ENCODE measurements around the gene GPR35.

GPR35 gene

DNA sequence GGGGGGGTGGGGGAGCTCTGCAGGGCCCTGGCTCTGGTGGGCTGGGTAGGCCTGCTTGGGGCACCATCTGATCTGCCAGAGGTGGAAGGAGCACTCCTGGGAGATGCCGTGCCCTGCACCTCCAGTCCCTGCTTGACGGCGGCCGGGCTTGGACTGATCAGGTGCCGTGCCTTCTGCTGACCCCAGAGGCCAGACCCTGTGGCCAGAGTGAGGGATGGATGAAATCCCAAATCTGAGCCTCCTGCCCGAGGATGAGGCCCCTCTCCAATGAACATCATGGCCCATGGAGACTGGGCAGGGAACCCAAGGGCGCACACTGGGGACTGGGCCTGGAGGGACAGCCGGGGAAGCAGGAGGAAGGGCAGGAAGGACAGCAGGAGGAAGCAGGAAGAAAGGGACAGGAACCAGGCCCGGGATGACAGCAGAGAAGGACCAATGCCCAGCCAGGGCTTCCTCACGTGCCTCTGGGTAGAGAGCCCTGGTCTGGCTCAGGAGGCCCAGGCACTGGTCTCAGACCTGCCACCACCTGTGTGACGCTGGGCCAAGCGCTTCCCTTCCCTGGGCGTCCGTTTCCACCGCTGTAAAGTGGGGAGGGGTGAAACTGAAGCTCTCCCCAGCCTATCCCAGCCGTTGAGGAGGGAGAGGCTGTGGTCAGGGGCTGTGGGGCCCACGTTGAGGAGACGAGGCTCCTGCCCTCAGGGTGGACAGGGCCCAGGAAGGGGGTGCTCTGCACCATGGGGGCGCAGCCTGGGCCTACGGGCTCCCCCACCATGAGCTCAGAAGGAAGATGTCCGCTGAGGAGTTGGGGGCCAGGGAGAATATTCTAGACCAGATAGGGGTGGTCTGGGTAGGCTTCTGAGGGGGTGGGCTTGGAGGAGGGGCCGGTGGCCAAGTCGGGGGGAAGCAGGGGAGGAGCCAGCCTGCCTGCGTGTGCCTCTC, 1.0 kb upstream of the GPR35 start:
- no peak for DNase-seq

DNA sequence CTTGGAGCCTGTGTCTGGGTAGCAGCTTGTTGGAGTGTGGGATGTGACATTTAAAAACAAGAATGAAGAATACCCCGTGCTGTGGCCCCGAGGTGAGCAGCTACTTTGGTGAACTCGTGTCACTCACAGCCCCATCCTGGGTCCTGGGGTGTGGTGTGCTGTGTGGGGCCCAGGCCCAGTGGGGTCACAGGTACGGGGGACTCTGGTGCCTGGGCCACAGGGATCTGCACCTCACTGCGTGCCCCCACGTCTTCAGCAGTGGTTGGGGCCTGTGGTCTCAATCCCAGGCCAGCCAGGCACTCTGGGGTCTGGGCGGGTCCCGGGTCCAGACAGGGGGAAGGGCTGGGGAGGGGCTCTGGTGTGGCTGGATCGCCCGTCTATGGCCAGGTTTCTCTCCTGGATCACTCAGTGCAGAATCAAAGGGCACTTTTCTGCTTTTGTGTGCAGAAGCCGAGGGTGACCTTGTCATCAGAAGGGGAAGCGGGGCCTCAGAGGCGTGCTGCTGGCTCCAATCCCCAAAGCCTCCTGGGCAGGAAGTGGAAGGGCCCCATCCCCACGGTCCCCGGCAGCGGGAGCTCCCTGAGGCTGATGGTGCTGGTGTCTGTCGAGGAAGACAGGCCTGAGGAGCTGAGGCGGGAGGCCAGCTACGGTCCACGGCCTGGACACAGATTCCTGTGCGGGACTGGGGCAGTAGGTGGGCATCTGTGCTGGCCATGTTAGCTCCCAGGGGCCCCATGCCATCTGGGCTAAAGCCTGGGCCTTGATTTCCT, 1.4 kb downstream of the GPR35 start:
- DNase-seq: peak; percentile 25 to 47

DNA sequence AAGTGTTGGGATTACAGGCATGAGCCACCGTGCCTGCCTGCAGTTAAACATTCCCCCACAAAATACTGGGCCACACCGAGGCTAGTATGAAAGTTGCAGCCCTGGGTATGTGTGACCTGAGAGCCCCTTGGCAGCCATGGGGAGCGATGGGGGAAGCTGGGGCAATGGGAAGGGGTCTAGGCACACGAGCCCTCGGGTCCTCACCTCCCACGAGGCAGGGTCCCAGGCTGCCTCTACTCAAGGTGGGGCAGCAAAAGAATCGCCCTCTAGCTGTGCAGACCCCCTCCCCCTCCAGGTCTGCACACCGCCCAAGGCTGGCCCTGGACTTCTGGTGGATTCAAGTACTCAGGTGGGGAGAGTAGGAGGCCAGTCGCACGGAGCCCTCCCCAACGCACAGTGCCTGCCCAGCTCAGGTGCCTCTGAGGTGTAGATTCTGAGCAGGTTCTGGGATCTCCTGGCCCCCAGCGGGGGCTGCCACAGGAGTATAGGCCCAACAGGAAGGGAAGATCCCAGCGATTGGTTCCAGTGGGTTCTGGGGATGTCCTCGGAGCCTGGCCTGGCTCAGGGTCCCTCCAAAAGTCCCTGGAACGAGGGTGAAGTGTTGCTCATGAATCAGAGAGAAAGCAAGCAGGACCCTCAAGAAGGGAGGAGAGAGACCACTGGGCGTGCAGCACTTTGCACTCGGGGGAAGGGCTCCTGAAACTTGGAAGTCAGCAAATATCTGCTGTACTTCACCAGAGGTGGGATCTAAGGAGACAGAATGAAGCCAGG, 2.6 kb downstream of the GPR35 start:
- no peak for DNase-seq

DNA sequence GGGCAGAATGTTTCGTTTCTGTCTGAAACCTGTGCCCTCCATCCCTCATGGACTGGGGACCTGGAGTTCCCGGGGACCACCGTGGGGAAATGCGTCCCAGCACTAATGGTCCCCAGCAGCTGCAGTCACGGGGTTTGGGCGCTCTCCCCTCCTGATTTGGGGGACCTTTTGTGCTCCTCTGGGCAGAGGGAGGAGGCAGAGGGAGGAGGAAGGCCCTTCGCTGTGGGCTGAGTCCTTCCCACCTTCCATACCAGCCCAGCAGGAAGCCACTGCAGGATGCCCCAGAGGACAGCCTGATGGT, 3.2 kb downstream of the GPR35 start:
- no peak for DNase-seq

DNA sequence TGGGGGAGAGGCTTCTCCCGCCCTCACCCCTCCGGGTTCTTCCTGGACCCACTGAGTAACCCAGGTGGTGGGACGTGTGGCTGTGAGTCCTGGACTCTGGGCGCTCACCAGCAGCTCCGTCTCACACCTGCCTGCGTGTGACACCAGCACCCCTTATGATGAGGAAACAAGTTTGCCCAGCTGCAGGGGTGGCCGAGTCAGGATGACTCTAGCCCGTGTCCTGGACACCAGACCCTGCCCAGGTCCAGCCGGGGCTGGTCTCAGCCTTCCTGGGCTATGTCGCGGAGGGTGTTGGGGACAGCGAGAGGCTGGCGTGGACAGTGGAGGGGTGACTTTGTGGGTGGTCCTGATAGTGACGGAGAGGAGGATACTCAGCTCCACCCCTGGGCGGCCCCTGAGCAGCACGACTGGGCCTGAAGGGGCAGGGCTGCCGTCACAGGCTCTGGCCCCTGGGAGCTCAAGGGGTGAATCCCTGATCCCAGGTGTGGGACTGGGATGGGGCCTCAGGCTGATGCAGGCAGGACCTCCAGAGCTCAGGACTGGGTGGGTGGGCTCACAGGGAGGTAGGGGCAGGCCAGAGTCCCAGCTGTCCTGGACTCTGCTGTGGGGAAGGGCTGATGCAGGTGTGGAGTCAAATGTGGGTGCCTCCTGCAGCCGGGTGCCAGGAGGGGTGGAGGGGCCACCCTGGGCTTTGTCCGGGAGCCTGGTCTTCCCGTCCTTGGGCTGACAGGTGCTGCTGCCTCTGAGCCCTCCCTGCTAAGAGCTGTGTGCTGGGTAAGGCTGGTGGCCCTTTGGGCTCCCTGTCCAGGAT, 3.7 kb downstream of the GPR35 start:
- no peak for DNase-seq

DNA sequence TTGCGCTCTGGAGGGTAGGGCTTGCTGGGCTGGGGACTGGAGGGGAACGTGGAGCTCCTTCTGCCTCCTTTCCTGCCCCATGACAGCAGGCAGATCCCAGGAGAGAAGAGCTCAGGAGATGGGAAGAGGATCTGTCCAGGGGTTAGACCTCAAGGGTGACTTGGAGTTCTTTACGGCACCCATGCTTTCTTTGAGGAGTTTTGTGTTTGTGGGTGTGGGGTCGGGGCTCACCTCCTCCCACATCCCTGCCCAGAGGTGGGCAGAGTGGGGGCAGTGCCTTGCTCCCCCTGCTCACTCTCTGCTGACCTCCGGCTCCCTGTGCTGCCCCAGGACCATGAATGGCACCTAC, 4.3 kb downstream of the GPR35 start:
- no peak for DNase-seq

DNA sequence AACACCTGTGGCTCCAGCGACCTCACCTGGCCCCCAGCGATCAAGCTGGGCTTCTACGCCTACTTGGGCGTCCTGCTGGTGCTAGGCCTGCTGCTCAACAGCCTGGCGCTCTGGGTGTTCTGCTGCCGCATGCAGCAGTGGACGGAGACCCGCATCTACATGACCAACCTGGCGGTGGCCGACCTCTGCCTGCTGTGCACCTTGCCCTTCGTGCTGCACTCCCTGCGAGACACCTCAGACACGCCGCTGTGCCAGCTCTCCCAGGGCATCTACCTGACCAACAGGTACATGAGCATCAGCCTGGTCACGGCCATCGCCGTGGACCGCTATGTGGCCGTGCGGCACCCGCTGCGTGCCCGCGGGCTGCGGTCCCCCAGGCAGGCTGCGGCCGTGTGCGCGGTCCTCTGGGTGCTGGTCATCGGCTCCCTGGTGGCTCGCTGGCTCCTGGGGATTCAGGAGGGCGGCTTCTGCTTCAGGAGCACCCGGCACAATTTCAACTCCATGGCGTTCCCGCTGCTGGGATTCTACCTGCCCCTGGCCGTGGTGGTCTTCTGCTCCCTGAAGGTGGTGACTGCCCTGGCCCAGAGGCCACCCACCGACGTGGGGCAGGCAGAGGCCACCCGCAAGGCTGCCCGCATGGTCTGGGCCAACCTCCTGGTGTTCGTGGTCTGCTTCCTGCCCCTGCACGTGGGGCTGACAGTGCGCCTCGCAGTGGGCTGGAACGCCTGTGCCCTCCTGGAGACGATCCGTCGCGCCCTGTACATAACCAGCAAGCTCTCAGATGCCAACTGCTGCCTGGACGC, 4.9 kb downstream of the GPR35 start:
- DNase-seq: no peak

DNA sequence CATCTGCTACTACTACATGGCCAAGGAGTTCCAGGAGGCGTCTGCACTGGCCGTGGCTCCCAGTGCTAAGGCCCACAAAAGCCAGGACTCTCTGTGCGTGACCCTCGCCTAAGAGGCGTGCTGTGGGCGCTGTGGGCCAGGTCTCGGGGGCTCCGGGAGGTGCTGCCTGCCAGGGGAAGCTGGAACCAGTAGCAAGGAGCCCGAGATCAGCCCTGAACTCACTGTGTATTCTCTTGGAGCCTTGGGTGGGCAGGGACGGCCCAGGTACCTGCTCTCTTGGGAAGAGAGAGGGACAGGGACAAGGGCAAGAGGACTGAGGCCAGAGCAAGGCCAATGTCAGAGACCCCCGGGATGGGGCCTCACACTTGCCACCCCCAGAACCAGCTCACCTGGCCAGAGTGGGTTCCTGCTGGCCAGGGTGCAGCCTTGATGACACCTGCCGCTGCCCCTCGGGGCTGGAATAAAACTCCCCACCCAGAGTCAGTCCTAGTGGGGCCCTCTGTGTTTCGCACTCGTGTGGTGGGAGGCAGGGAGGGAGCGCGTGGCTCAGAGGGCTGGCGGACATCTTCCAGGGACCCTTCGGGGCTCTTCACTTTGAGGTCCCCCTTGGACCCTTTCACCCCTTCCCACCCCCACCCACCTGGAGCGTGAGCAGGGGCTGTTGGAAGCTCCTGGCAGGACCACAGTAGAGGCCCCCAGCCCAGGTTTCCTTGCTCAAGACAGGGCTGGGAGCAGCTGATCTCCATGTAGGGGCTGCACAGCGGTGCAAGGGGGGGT, 5.7 kb downstream of the GPR35 start:
- DNase-seq: no peak

DNA sequence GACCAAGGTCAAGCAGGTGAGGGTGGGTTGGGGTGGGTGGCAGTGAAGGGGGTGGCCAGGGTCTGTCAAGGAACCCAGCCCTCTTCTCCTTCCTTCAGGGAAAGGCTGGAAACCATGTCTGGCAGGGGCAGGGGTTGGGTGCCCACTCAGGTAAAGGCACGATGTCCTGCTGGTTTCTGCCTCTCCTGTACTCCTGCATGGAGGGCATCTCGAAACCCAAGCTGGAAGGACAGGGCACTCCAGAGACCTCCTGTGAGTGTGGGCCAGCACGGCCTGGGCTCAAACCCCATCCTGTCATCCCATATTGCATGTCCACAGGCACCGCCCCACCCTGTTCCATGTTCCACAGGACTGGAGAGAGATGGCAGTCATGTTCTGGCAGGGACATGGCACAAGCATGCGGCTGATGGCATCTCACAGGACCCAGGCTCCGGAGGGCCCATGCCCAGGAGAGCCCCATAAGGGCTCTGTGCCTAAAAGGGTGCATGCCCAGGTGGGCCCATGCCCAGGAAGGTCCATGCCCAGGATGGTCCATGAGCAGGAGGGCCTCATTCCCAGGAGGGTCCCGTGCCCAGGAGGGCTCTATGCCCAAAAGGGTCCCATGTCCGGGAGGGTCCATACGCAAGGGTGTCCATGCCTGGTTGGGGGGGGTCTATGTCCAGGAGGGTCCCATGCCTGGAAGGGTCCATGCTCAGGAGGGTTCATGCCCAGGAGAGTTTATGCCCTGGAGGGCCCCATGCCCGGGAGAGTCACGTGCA, 6.4 kb downstream of the GPR35 start:
- DNase-seq: no peak

DNA sequence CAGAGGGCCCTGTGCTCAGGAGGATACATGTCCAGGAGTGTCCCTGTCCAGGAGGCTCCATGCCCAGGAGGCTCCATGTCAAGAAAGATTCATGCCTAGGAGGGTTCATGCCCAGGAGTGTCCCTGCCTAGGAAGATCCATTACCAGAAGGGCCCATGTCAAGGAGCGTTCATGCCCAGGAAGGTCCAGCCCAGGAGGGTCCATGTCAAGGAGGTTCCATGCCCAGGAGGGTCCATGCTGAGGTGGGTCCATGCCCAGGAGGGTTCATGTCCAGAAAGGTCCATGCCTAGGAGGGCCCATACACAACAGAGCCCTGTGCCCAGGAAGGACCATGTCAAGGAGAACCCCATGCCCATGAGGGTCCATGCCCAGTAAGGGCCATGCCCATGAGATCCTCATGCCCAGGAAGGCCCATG, 7.0 kb downstream of the GPR35 start:
- DNase-seq: no peak

DNA sequence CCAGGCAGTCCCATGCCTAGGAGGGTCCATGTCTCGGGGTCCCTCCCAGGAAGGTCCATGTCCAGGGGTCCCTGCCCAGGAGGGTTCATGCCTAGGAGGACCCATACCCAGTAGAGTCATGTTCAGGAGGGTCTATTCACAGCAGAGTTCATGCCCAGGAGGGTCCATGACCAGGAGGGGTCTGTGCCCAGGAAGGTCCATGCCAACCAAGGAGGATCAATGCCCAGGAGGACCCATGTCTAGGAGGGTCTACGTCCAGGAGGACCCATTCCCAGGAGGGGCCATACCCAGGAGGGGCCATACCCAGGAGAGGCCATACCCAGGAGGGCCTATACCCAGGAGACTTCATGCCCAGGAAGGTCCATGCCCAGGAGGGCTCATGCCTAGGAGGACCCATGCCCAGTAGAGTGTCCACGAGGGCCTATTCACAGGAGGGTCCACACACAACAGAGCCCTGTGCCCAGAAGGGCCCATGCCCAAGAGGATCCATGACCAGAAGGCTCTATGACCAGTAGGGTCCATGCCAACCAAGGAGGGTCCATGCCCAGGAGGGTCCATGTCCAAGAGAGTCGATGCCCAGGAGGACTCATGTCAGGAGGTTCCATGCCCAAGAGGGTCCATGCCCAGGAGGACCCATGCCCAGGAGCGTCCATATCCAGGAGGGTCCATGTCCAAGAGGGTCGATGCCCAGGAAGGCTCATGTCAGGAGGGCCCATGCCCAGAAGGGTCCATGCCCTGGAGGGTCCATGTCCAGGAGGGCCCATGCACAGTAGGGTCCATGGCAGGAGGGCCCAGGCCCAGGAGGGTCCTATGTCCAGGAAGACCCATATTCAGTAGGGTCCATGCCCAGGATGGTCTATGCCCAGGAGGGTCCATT, 10.1 kb downstream of the GPR35 start:
- no peak for DNase-seq

DNA sequence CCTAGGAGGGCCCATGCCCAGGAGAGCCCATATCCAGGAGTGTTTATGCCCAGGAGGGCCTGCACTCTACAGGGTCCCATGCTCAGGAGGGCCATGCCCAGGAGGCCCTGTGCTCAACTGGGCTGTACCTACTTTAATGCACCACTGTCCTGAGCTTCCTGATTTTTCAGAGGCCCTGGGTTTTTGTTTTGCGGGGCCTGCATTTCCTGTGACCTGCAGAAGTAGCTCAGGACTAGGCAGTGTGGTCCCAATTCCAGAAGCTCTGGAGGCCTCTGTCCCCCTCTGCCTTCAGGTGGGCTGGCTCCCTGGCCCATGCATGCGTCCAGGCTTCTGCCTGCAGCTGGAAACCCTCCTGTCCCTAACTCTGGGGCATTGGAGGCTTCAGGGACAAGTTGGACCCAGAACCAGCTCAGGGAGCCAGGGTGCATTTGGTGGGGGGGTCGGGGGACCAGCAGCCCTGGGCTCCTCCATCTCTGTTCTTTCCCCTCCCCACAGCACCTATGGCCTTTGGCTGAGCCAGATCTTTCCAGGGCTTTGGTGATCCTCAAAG, 10.8 kb downstream of the GPR35 start:
- DNase-seq: no peak

DNA sequence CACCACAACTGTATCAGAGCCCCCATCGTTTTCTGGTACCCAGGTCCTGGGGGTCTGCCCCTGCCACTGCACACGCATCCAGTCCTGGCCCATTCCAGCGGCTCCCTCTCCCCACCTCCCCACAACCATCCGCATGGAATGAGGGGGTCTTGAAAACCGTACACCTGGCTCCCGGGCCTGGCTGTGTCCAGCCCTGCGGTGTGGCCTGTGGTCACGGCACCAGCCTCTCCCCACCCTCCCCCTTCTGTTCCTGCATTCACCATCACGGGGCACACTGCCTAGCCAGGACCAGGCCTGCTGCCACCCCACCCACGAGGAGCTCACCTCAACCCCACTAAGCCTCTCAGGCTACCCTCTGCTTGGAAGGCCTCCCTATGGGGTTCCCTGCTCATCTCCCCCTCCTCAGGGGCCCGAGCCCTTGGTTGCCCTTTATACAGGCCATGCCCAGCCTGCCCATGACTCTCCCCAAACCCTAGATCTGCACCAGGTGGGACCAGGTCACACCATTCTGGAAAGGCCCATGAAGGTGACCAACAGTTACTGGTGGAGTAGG, 11.4 kb downstream of the GPR35 start:
- DNase-seq: no peak

DNA sequence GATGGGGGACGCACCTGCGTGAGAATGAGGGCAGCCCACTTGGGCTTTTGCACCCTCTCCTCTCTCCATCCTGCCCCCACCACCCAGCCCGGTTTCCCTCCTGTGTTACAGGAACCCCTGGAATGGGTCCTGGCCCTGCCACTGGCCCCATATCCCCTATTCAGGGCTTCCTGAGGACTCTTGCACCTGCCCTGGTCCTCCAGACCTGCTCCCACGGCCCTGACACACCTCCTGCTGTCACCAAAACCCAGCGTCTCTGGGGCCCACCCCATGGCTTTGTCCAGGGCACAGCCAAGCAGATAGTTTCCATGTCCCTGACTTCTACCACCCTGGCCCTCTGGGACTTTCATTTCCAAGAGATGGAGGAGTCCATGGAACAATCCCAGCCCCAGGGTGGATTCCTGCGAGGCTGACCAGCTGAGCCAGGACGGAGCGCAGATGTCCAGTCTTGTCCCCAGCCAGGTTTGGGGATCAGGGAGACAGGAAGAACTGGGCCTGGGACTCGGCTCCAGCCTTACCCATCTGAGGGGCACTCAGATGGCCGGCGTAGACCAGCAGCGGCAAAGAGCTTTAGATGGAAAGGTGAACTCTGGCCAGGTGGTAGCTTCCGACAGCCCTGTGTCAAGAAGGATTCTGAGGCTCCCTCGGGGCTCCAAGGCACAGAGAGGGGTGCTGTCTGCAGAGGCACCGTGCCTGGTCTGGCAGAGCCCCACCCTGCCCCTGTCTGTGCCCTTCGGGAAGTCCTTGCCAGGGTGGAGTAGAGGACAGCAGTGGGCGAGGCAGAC, 12.0 kb downstream of the GPR35 start:
- DNase-seq: no peak

DNA sequence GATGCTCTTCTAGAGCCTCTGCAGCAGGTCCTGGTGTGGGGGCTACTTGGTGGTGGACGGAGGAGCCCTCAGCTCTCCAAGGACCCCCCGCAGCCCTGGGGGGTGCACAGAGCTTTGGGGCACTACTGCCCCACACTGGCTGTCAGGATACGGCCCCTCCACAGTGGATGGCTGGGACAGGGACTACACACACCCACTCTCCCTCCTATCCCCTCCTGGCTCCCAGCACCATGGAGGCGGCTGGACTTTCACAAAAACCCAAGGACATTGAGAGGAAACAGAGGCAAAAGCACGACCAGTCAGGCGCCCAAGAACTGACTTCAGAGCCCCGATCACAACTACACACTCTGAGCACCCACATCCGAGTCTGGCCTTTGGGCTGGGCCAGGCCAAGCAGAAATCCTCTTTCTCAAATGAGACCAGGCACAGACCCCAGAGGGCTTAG, 12.6 kb downstream of the GPR35 start:
- DNase-seq: no peak

DNA sequence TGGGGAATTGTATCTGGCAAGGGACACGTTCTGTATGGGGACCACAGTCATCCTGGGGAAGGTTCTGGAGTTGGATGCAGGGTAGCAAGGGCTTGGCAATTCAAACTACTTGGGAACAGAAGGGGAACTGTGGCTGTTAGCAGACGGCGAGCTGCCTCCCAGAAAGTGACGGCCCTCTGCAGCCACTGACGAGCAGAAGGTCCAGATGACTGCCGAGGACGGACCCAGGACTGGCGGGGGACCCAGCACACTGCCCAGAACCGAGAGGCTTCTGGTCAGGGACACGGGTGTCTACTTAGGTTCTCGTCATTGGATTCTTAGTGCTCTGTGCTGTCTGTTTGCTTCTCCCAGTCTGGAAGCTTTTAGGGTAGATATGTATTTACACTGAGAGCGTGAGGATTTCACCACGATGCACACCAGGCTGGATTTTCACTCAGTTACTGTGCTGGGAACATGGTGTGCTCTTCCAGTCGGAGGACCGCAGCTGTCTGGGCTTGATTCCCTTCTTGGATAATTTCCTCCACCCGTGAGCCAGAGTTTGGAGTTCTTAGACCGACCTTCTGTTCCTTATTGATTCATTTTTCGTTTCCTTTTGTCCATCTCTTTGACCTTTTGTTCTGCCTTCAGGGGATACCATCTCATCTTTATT, 13.4 kb downstream of the GPR35 start:
- no peak for DNase-seq

DNA sequence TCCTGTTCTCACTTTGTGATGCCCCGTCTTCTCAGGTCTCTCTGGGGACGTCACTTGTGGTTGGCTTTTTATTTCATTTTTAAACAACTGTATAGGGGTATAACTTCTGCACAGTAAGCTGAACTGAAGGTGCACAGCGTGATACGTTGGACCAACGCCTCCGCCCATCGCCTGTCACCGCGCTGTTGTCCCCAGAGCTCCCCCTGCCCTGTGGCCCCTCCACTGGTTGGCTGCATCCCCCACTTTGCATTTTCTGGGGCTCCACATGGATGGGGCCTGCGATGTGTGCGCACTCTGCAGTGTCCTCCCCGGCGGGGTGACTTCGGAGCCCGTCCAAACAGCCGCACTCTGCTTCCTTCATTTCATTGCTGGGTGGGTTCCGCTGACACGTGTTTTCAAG, 14.3 kb downstream of the GPR35 start:
- no peak for DNase-seq

Data from CD4-positive, alpha-beta T cell treated with Interferon alpha-2 for 1 hour (primary cell).